GM12878 (cell line): ENCODE data around the gene ABCG5. TPM values are rescaled to one million over a fixed set of nuclear protein-coding genes. Genes with fewer than 3 reads are reported as not detected.

Experiments used
- ATAC-seq: fragments of 200-7000 bp; cut with Tn5 transposase; 3 replicates; pipeline ENCODE4 v1.9.1; 2020; ENCODE audit warnings: mild to moderate bottlenecking, moderate library complexity
- BruUV-seq: library from RNA; stranded (reverse); fragments of 400-500 nt; replicated peaks from 2 replicates; lab custom pipeline; 2021; lab: Mats Ljungman, UMichigan
- CTCF ChIA-PET: fragments of 300-600 bp; sonication (Branson Sonifier 250); formaldehyde crosslinking; extraction: SDS; loops from one replicate; lab custom pipeline; 2021; ENCODE audit warnings: inconsistent platforms; lab: Yijun Ruan, JAX
- POLR2A ChIA-PET: fragments of 350-600 bp; formaldehyde crosslinking; extraction: SDS; loops from one replicate; lab custom pipeline; 2021; ENCODE audit warnings: inconsistent platforms; lab: Charles Lee
- RAD21 ChIA-PET: fragments of 300-600 bp; sonication (Branson Sonifier 250); formaldehyde crosslinking; loops from one replicate; lab custom pipeline; 2023; ENCODE audit warnings: antibody characterized with exemption; ENCODE audit not compliant: unreplicated experiment; lab: Charles Lee
- SMC1A ChIA-PET: fragments of 300-600 bp; sonication (Branson Sonifier 250); formaldehyde crosslinking; loops from one replicate; lab custom pipeline; 2023; ENCODE audit not compliant: unreplicated experiment, uncharacterized antibody; lab: Charles Lee
- DNase-seq: peaks from one replicate; pipeline ENCODE4 v3.0.0-alpha.2; 2011; ENCODE audit warnings: low read depth, low spot score
- FAIRE-seq: peaks from 3 replicates; lab custom pipeline; 2011; peaks lifted over from hg19 to GRCh38; lab: Jason Lieb, UNC
- H2AFZ ChIP-seq: 2 replicates; pipeline ENCODE4 v1.6.0; 2011; ENCODE audit warnings: low read depth, low read length, control low read depth; ENCODE audit not compliant: control insufficient read depth
- H3K27ac ChIP-seq: 2 replicates; pipeline ENCODE4 v1.5.1; 2011; ENCODE audit warnings: control low read depth; ENCODE audit not compliant: control insufficient read depth, insufficient read depth
- H3K27me3 ChIP-seq, 2 experiments: replicated peaks in 1 of 2; 2 replicates each; pipeline versions ENCODE4 v1.6.0 to v1.6.1; 2011; ENCODE audit warnings: low read length in 1 of 2; ENCODE audit not compliant: control insufficient read depth in 2 of 2, insufficient read depth in 2 of 2
- H3K36me3 ChIP-seq, 2 experiments: 2 replicates each; pipeline ENCODE4 v1.5.1; 2011; ENCODE audit warnings: low read length in 1 of 2; ENCODE audit not compliant: control insufficient read depth in 2 of 2, insufficient read depth in 2 of 2
- H3K4me1 ChIP-seq: 2 replicates; pipeline ENCODE4 v1.6.1; 2011; ENCODE audit warnings: mild to moderate bottlenecking, low read length, moderate library complexity, mixed read lengths; ENCODE audit not compliant: control insufficient read depth, insufficient read depth
- H3K4me2 ChIP-seq: 2 replicates; pipeline ENCODE4 v1.6.0; 2011; ENCODE audit warnings: control low read depth; ENCODE audit not compliant: control insufficient read depth, insufficient read depth
- H3K4me3 ChIP-seq: fragments of 200-600 bp; sonication (generic); 2 replicates; pipeline ENCODE4 v1.5.1; 2016
- H3K79me2 ChIP-seq: 2 replicates; pipeline ENCODE4 v1.6.0; 2011; ENCODE audit warnings: low read length; ENCODE audit not compliant: control insufficient read depth, insufficient read depth
- H3K9ac ChIP-seq: 2 replicates; pipeline ENCODE4 v1.8.0; 2011; ENCODE audit warnings: low read length, control low read depth, mixed read lengths; ENCODE audit not compliant: control insufficient read depth, insufficient read depth
- H3K9me3 ChIP-seq: replicated peaks from 3 replicates; pipeline ENCODE4 v1.5.1; 2011; ENCODE audit warnings: mild to moderate bottlenecking, low read length; ENCODE audit not compliant: control insufficient read depth, insufficient read depth
- H4K20me1 ChIP-seq: 2 replicates; pipeline ENCODE4 v1.6.0; 2011; ENCODE audit not compliant: control insufficient read depth, insufficient read depth
- CBFB ChIP-seq: IDR thresholded peaks from 2 replicates; pipeline ENCODE4 v1.6.1; 2016; ENCODE audit warnings: antibody characterized with exemption, low read depth
- DPF2 ChIP-seq: fragments of 450-650 bp; IDR thresholded peaks from 2 replicates; pipeline ENCODE4 v1.6.1; 2017; ENCODE audit warnings: mild to moderate bottlenecking
- LARP7 ChIP-seq: fragments of 450-650 bp; IDR thresholded peaks from 2 replicates; pipeline ENCODE4 v1.6.1; 2017; ENCODE audit warnings: mild to moderate bottlenecking
- MYC ChIP-seq: IDR thresholded peaks from 2 replicates; pipeline ENCODE4 v1.6.1; 2011; ENCODE audit warnings: mild to moderate bottlenecking, low read length, moderate library complexity, inconsistent platforms; ENCODE audit not compliant: insufficient read depth, insufficient replicate concordance, insufficient read length, severe bottlenecking
- NFXL1 ChIP-seq: fragments of 450-650 bp; IDR thresholded peaks from 2 replicates; pipeline ENCODE4 v1.6.1; 2017; ENCODE audit warnings: antibody characterized with exemption, mild to moderate bottlenecking, borderline replicate concordance
- RCOR1 ChIP-seq: conservative IDR thresholded peaks from 2 replicates; pipeline ENCODE4 v1.6.1; 2012; ENCODE audit warnings: low read depth, low read length, improper control_type of control experiment
- SIX5 ChIP-seq: IDR thresholded peaks from 2 replicates; pipeline ENCODE4 v1.6.1; 2011; ENCODE audit warnings: mild to moderate bottlenecking, low read depth, low read length, moderate library complexity; ENCODE audit not compliant: severe bottlenecking
- SMC3 ChIP-seq: IDR thresholded peaks from 2 replicates; pipeline ENCODE4 v1.6.1; 2011; ENCODE audit warnings: low read length, improper control_type of control experiment, borderline replicate concordance
- STAT3 ChIP-seq: IDR thresholded peaks from 2 replicates; pipeline ENCODE4 v1.6.1; 2011; ENCODE audit warnings: low read depth, low read length, improper control_type of control experiment
- SUPT20H ChIP-seq: IDR thresholded peaks from 2 replicates; pipeline ENCODE4 v1.6.1; 2011; ENCODE audit warnings: low read depth, mild to moderate bottlenecking, low read length, moderate library complexity, borderline replicate concordance; ENCODE audit not compliant: control insufficient read depth
- TAF1 ChIP-seq: IDR thresholded peaks from 2 replicates; pipeline ENCODE4 v1.6.1; 2011; ENCODE audit warnings: mild to moderate bottlenecking, low read depth, low read length, borderline replicate concordance
- YY1 ChIP-seq: IDR thresholded peaks from 2 replicates; pipeline ENCODE4 v1.6.1; 2011; ENCODE audit warnings: low read depth, mild to moderate bottlenecking, low read length
- WGBS: methylation state at CpG from one replicate; pipeline ENCODE4 v1.1.6; 2016; ENCODE audit warnings: low lambda C conversion rate; ENCODE audit not compliant: insufficient replicate concordance, insufficient coverage; ENCODE audit errors: missing lambda C conversion rate; 5-methylcytosine and 5-hydroxymethylcytosine counted together
- in situ Hi-C: fragments of 300-500 bp; cut with MboI; formaldehyde crosslinking; loops from 9 replicates; pipeline ENCODE4 v1.14.3; 2018; ENCODE audit warnings: mixed read lengths
- intact Hi-C: fragments of 100-400 bp; cut with micrococcal nuclease; formaldehyde crosslinking; loops from one replicate; pipeline ENCODE4 v1.14.2; 2022; ENCODE audit not compliant: unreplicated experiment
- polyA plus RNA-seq, 11 experiments: library from polyadenylated mRNA; depleted of rRNA in 4 of 11; unstranded in 6 of 11; stranded (reverse) in 5 of 11; fragments of >200 nt; fragmentation: Nextera tagmentation in 4 of 11; fragmentation: Illumina TruSeq in 1 of 11; extraction: Ambion mirVana in 4 of 11; extraction: Trizol in 1 of 11; gene quantifications; 1 replicate in 1 of 11; 2 replicates in 10 of 11; pipeline versions ENCODE4 v1.2.1 to v1.2.3, GENCODE V29; 2011 to 2016; ENCODE audit warnings: inconsistent platforms in 2 of 11, missing spikeins in 2 of 11, low read depth in 1 of 11
- total RNA-seq, 4 experiments: library from RNA; depleted of rRNA in 3 of 4; stranded (reverse); fragments of >200 nt in 3 of 4; fragmentation: Illumina TruSeq in 1 of 4; extraction: Trizol in 1 of 4; gene quantifications; 2 replicates each; pipeline versions ENCODE4 v1.2.1 to v1.2.3, GENCODE V29; 2013 to 2021
- TF ChIP-seq, protein P1 (sequence below): fragments of 450-650 bp; IDR thresholded peaks from 2 replicates; pipeline ENCODE4 v1.6.1; 2016; ENCODE audit warnings: mild to moderate bottlenecking
- TF ChIP-seq, protein P2 (sequence below): IDR thresholded peaks from 2 replicates; pipeline ENCODE4 v1.6.1; 2012; ENCODE audit warnings: low read length, inconsistent platforms

The ABCG5 gene
- total and polyA plus RNA-seq, 10 of the 15 experiments (the other 5 are each of a cell fraction or from before 2014, with no cell fraction given) = not detected

DNA sequence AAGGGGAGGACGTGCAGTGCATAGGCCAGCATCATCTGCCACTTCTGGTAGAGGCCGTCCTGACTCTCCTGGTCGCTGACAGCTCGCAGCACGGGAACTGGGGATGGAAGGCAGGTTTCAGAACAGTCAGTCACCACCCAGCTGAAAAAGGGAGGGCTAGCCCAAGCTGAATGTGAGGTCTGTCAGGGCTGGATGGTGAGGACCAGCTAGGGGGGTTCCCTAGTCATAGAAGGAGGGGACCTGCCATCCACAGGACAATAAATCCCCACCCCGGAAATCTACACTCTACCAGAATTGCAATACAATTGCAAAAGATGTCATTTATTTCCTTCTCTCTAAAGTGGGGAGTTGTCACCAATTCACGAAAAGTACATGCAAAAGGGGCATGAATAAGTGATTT is 15.8 kb downstream of the ABCG5 start:
- no peaks in the 10 kb centered on the region for H3K27me3 ChIP-seq
- no peaks in the 10 kb centered on the region for H3K4me1 ChIP-seq
- POLR2A ChIA-PET = no interaction called here
- RAD21 ChIA-PET = no interaction called here
- SMC1A ChIA-PET = no interaction called here
- no peaks in the 10 kb centered on the region for H3K36me3 ChIP-seq
- no TSS peak for BruUV-seq
- no peak overlapping the region for H3K4me2 ChIP-seq
- no peak overlapping the region for H3K9ac ChIP-seq
- 46% methylated on average over 7 of the region's 7 CpGs for WGBS
- no peak for ATAC-seq
- H3K9me3 ChIP-seq = no peaks in the 10 kb centered on the region
- no peak overlapping the region for H2AFZ ChIP-seq
- H4K20me1 ChIP-seq = no peaks in the 10 kb centered on the region
- no peak overlapping the region for H3K4me3 ChIP-seq
- CTCF ChIA-PET = no interaction called here
- no peaks in the 10 kb centered on the region for H3K79me2 ChIP-seq
- no peak for FAIRE-seq
- in situ Hi-C loops = no loop called here
- no peak for TF ChIP-seq CBFB
- TF ChIP-seq LARP7 = no peak
- no peak for TF ChIP-seq TAF1
- TF ChIP-seq DPF2 = no peak
- TF ChIP-seq RCOR1 = no peak
- no peak for TF ChIP-seq MYC
- TF ChIP-seq SUPT20H = no peak
- TF ChIP-seq STAT3 = no peak
- TF ChIP-seq, protein P1, sequence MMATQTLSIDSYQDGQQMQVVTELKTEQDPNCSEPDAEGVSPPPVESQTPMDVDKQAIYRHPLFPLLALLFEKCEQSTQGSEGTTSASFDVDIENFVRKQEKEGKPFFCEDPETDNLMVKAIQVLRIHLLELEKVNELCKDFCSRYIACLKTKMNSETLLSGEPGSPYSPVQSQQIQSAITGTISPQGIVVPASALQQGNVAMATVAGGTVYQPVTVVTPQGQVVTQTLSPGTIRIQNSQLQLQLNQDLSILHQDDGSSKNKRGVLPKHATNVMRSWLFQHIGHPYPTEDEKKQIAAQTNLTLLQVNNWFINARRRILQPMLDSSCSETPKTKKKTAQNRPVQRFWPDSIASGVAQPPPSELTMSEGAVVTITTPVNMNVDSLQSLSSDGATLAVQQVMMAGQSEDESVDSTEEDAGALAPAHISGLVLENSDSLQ = no peak
- TF ChIP-seq YY1 = no peak
- TF ChIP-seq NFXL1 = no peak
- TF ChIP-seq, protein P2, sequence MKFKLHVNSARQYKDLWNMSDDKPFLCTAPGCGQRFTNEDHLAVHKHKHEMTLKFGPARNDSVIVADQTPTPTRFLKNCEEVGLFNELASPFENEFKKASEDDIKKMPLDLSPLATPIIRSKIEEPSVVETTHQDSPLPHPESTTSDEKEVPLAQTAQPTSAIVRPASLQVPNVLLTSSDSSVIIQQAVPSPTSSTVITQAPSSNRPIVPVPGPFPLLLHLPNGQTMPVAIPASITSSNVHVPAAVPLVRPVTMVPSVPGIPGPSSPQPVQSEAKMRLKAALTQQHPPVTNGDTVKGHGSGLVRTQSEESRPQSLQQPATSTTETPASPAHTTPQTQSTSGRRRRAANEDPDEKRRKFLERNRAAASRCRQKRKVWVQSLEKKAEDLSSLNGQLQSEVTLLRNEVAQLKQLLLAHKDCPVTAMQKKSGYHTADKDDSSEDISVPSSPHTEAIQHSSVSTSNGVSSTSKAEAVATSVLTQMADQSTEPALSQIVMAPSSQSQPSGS = no peak
- TF ChIP-seq SMC3 = no peak
- no peak for TF ChIP-seq SIX5
- no peak for DNase-seq
- intact Hi-C loops = no loop called here
- no peak overlapping the region for H3K27ac ChIP-seq
